Thyroid gland (tissue), 4 donors: Measurements from ENCODE around the gene TSPAN33. TPM values are rescaled to one million over a fixed set of nuclear protein-coding genes. Genes with fewer than 3 reads are reported as not detected.

Source experiments
- DNase-seq, 2 donors: peaks; one replicate each; pipeline ENCODE4 v3.0.0-alpha.2; 2019
- H3K27ac ChIP-seq, 3 donors: fragments of 200-600 bp; sonication (generic); 1 replicate in 2 of 3; 2 replicates in 1 of 3; pipeline ENCODE4 v1.5.1; 2016 to 2019; ENCODE audit warnings: mild to moderate bottlenecking in 1 of 3, moderate library complexity in 1 of 3
- H3K27me3 ChIP-seq: fragments of 200-600 bp; sonication (generic); one replicate; pipeline ENCODE4 v1.5.1; 2019
- H3K36me3 ChIP-seq, 2 donors: fragments of 200-600 bp; sonication (generic); one replicate each; pipeline ENCODE4 v1.5.1; 2016 to 2019
- H3K4me1 ChIP-seq, 2 donors: fragments of 200-600 bp; sonication (generic); one replicate each; pipeline ENCODE4 v1.5.1; 2017 to 2019
- H3K4me3 ChIP-seq, 3 donors: fragments of 200-600 bp; sonication (generic); replicated peaks in 1 of 3; 1 replicate in 2 of 3; 2 replicates in 1 of 3; pipeline ENCODE4 v1.5.1; 2016; ENCODE audit warnings: mild to moderate bottlenecking in 1 of 3
- H3K9me3 ChIP-seq: fragments of 200-600 bp; sonication (generic); one replicate; pipeline ENCODE4 v1.5.1; 2017
- POLR2A ChIP-seq, 2 donors: fragments of 450-650 bp; IDR thresholded peaks; one replicate each; pipeline ENCODE4 v1.6.1; 2017; ENCODE audit warnings: antibody characterized with exemption in 2 of 2, mild to moderate bottlenecking in 2 of 2, moderate library complexity in 1 of 2
- WGBS, 2 donors: methylation state at CpG; one replicate each; pipeline ENCODE4 v1.1.5; 2017; 5-methylcytosine and 5-hydroxymethylcytosine counted together
- intact Hi-C: fragments of 100-400 bp; cut with DNase I; formaldehyde crosslinking; loops from one replicate; pipeline ENCODE4 v1.15.1; 2023
- total RNA-seq, 4 donors: library from RNA; depleted of rRNA; stranded (reverse); fragments of >200 nt; gene quantifications; one replicate each; pipeline ENCODE4 v1.2.3, GENCODE V29; 2016
- TF ChIP-seq, protein P1 (sequence below), 6 experiments: fragments of 200-600 bp in 3 of 6; fragments of 450-650 bp in 3 of 6; sonication (generic) in 3 of 6; IDR thresholded peaks; one replicate each; pipeline ENCODE4 v1.5.1; 2016 to 2019; ENCODE audit warnings: antibody characterized with exemption in 6 of 6, mild to moderate bottlenecking in 2 of 6, inconsistent platforms in 1 of 6, moderate library complexity in 1 of 6

Gene TSPAN33
- total RNA-seq, 4 donors from 2014 or later: 5.0 to 20.4 (median 10.4) TPM

DNA sequence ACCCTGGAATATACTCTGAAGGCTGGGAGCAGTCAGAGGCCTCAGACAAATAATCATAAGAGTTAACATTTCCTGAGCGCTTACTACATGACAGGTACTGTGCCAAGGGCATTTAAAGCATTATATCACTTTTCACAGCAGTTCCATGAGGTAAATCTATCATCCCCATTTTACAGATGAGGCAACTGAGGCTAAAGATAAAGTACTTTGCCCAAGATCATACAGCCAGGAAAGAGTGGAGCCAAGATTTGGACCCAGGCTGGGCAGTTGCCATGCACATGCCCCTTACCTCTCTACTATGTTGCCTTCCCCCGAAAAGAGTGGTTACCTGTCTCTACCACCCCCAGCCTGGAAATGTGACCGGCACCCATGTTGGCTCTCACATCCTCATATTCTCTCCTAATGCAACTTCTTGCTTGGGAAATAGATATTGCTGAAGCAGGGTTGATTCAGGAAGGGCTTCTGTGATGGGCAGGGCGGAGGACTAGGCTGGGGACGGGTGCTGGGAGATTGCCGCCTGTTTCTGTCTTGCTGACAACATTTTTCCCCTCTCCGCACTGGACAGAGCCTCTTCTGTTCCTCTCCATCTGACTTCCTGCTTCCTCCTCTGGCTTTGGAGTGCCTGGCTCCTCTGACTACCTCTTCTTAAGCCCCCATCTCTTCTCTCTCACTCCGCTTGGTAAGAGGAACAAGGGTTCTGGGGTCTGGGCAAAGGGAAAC, 57.7 kb downstream of the TSPAN33 start:
- H3K36me3 ChIP-seq: no peaks in the 10 kb centered on the region
- H3K27me3 ChIP-seq: no peaks in the 10 kb centered on the region
- H3K27ac ChIP-seq: no peak overlapping the region
- H3K4me1 ChIP-seq: no peaks in the 10 kb centered on the region
- TF ChIP-seq POLR2A (IDR thresholded peaks at IDR 0.05): no peak
- TF ChIP-seq, protein P1, sequence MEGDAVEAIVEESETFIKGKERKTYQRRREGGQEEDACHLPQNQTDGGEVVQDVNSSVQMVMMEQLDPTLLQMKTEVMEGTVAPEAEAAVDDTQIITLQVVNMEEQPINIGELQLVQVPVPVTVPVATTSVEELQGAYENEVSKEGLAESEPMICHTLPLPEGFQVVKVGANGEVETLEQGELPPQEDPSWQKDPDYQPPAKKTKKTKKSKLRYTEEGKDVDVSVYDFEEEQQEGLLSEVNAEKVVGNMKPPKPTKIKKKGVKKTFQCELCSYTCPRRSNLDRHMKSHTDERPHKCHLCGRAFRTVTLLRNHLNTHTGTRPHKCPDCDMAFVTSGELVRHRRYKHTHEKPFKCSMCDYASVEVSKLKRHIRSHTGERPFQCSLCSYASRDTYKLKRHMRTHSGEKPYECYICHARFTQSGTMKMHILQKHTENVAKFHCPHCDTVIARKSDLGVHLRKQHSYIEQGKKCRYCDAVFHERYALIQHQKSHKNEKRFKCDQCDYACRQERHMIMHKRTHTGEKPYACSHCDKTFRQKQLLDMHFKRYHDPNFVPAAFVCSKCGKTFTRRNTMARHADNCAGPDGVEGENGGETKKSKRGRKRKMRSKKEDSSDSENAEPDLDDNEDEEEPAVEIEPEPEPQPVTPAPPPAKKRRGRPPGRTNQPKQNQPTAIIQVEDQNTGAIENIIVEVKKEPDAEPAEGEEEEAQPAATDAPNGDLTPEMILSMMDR (IDR thresholded peaks at IDR 0.05): no peak
- no peak overlapping the region for H3K4me3 ChIP-seq
- intact Hi-C loops: no loop called here
- DNase-seq: no peak
- 89 to 92% methylated on average over 7 to 8 of the region's 8 CpGs for WGBS, 2 donors
- no peaks in the 10 kb centered on the region for H3K9me3 ChIP-seq

DNA sequence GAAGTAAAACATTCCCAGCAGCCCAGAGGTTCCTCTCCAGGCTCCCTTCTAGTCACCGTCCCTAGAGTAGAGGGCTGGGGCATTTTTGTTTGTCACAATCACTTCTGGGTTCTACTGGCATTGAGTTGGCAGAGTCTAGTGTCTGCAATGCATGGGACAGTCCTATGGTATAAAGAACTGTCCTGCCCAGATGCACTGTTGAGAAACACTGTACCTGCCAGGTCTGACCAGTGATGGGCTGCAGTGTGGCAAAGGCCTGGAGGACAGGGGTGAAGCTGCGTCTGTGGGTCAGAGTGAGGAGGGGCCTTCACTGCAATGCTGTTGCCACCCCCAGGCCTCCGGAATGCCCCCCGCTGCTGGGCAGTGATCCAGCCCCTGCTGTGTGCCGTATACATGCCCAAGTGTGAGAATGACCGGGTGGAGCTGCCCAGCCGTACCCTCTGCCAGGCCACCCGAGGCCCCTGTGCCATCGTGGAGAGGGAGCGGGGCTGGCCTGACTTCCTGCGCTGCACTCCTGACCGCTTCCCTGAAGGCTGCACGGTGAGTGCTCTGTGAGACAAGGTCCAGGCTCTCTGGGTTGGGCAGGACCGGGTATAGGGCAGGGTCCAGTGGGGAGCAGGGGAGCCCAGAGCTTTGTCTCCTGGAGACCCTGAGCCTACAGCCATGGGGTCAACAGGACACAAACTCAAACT, 58.7 kb downstream of the TSPAN33 start:
- DNase-seq: no peak
- Histone ChIP-seq H3K27ac (no peak overlapping the region), H3K27me3 (no peaks in the 10 kb centered on the region), H3K4me3 (no peak overlapping the region), H3K4me1 (no peaks in the 10 kb centered on the region), H3K36me3 (no peaks in the 10 kb centered on the region), H3K9me3 (no peaks in the 10 kb centered on the region)
- TF ChIP-seq POLR2A (IDR thresholded peaks at IDR 0.05): no peak
- TF ChIP-seq, protein P1 (IDR thresholded peaks at IDR 0.05): no peak
- intact Hi-C loops: no loop called here
- 84 to 88% methylated on average over 1 to 8 of the region's 14 CpGs for WGBS, 2 donors

DNA sequence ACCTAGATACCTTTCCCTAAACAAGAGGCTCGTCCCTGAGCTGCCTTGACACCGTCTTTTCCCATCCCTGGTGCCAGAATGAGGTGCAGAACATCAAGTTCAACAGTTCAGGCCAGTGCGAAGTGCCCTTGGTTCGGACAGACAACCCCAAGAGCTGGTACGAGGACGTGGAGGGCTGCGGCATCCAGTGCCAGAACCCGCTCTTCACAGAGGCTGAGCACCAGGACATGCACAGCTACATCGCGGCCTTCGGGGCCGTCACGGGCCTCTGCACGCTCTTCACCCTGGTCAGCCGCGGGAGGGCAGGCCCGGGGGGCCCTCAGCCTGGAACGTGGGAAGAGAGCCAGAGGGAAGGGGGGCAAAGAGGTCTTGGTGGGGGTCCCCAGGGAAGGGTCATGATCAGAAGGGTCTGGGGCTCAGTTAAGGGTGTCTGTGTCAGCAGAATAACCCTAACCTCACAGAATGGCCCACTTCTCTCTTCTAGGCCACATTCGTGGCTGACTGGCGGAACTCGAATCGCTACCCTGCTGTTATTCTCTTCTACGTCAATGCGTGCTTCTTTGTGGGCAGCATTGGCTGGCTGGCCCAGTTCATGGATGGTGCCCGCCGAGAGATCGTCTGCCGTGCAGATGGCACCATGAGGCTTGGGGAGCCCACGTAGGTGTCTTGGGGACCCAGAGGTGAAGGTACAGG, 60.8 kb downstream of the TSPAN33 start:
- no peaks in the 10 kb centered on the region for H3K9me3 ChIP-seq
- no peak for DNase-seq
- H3K27me3 ChIP-seq: no peaks in the 10 kb centered on the region
- TF ChIP-seq, protein P1 (IDR thresholded peaks at IDR 0.05): no peak
- TF ChIP-seq POLR2A (IDR thresholded peaks at IDR 0.05): no peak
- H3K4me1 ChIP-seq: no peaks in the 10 kb centered on the region
- no peaks in the 10 kb centered on the region for H3K36me3 ChIP-seq
- no peak overlapping the region for H3K4me3 ChIP-seq
- 69 to 89% methylated on average over 16 to 22 of the region's 29 CpGs for WGBS, 2 donors
- H3K27ac ChIP-seq: no peak overlapping the region
- intact Hi-C loops: no loop called here

DNA sequence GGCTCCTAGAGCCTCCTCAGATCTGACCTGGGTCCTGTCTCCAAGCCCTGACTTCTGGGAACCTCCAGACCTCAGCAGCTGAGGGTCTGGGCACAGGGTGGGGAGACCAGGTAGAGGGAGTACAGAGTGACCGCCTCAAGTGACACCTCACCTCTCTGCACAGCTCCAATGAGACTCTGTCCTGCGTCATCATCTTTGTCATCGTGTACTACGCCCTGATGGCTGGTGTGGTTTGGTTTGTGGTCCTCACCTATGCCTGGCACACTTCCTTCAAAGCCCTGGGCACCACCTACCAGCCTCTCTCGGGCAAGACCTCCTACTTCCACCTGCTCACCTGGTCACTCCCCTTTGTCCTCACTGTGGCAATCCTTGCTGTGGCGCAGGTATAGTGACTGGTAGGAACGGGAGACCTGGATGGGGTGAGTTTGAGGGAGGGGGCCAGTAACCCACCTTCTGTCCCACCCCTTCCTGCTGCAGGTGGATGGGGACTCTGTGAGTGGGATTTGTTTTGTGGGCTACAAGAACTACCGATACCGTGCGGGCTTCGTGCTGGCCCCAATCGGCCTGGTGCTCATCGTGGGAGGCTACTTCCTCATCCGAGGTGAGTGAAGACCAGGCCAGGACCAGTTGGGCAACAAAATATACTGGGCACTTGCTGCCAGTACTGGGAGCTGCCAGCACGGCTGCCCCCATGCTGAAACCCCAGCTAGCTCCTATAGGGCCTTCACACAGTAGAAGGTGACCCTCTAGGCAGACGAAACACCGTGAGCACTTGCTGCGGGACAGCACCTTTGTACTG, 61.7 kb downstream of the TSPAN33 start:
- WGBS, 2 donors: 94 to 95% methylated on average over 15 to 18 of the region's 18 CpGs
- H3K9me3 ChIP-seq: no peaks in the 10 kb centered on the region
- H3K27me3 ChIP-seq: no peaks in the 10 kb centered on the region
- no peak overlapping the region for H3K4me3 ChIP-seq
- DNase-seq: no peak
- no peak overlapping the region for H3K27ac ChIP-seq
- no peaks in the 10 kb centered on the region for H3K36me3 ChIP-seq
- intact Hi-C loops: no loop called here
- no peaks in the 10 kb centered on the region for H3K4me1 ChIP-seq
- TF ChIP-seq, protein P1 (IDR thresholded peaks at IDR 0.05): no peak
- TF ChIP-seq POLR2A (IDR thresholded peaks at IDR 0.05): no peak
